ENCODE results near the gene TMEM30A.

TMEM30A gene

GRCh38 chr6:75230484-75231325 lies 53.9 kb downstream of the TMEM30A start:
- H3K4me1 Mint-ChIP-seq = no peaks in the 10 kb centered on the region
- H3K36me3 Mint-ChIP-seq = no peaks in the 10 kb centered on the region
- no peak overlapping the region for H3K27ac Mint-ChIP-seq
- peaks cover 8 to 9% of the 10 kb centered on the region in 2 donors for H3K27me3 Mint-ChIP-seq
- no peaks in the 10 kb centered on the region for H3K9me3 Mint-ChIP-seq
- H3K4me3 Mint-ChIP-seq = no peak overlapping the region
- DNase-seq (no peak), ATAC-seq (replicated peaks) (no peak)

- Mint-ChIP-seq H3K27me3 (peaks cover 26 to 43% of the 10 kb centered on the region in 2 donors), H3K4me1 (no peaks in the 10 kb centered on the region), H3K4me3 (no peak overlapping the region), H3K36me3 (no peaks in the 10 kb centered on the region), H3K27ac (no peak overlapping the region), H3K9me3 (no peaks in the 10 kb centered on the region)
- ATAC-seq (replicated peaks) = no peak
- DNase-seq = no peak
Measured at GRCh38 chr6:75224303-75224926, 60.2 kb downstream of the TMEM30A start.

GRCh38 chr6:75223428-75223827 lies 61.2 kb downstream of the TMEM30A start:
- Mint-ChIP-seq H3K4me1 (no peaks in the 10 kb centered on the region), H3K27me3 (peaks cover 30 to 48% of the 10 kb centered on the region in 2 donors), H3K9me3 (no peaks in the 10 kb centered on the region), H3K4me3 (no peak overlapping the region), H3K36me3 (no peaks in the 10 kb centered on the region), H3K27ac (no peak overlapping the region)
- DNase-seq = no peak
- no peak for ATAC-seq (replicated peaks)

- no peak for ATAC-seq (replicated peaks)
- Mint-ChIP-seq H3K4me1 (peaks cover under 1 to 5% of the 10 kb centered on the region in 2 donors), H3K27ac (no peak overlapping the region), H3K9me3 (no peaks in the 10 kb centered on the region), H3K36me3 (no peaks in the 10 kb centered on the region), H3K4me3 (no peak overlapping the region), H3K27me3 (peaks cover 23 to 51% of the 10 kb centered on the region in 2 donors)
- DNase-seq = no peak
Measured at GRCh38 chr6:75222261-75222660, 62.3 kb downstream of the TMEM30A start.

GRCh38 chr6:75221116-75221515 lies 63.5 kb downstream of the TMEM30A start:
- Mint-ChIP-seq H3K36me3 (no peaks in the 10 kb centered on the region), H3K27ac (no peak overlapping the region), H3K9me3 (no peaks in the 10 kb centered on the region), H3K4me3 (no peak overlapping the region), H3K4me1 (peaks cover 2 to 9% of the 10 kb centered on the region in 2 donors), H3K27me3 (peaks cover 22 to 49% of the 10 kb centered on the region in 2 donors)
- no peak for ATAC-seq (replicated peaks)
- no peak for DNase-seq

GRCh38 chr6:75220357-75220756 lies 64.2 kb downstream of the TMEM30A start:
- H3K4me1 Mint-ChIP-seq = peaks cover 2 to 9% of the 10 kb centered on the region in 2 donors
- DNase-seq = no peak
- H3K4me3 Mint-ChIP-seq = no peak overlapping the region
- ATAC-seq (replicated peaks) = no peak
- no peak overlapping the region for H3K27ac Mint-ChIP-seq
- no peaks in the 10 kb centered on the region for H3K9me3 Mint-ChIP-seq
- H3K27me3 Mint-ChIP-seq = peaks cover 22 to 55% of the 10 kb centered on the region in 2 donors
- H3K36me3 Mint-ChIP-seq = no peaks in the 10 kb centered on the region

- ATAC-seq (replicated peaks) (no peak), DNase-seq (no peak)
- Mint-ChIP-seq H3K36me3 (no peaks in the 10 kb centered on the region), H3K27ac (no peak overlapping the region), H3K9me3 (no peaks in the 10 kb centered on the region), H3K27me3 (peaks cover 18 to 49% of the 10 kb centered on the region in 2 donors), H3K4me3 (no peak overlapping the region), H3K4me1 (peaks cover 2 to 9% of the 10 kb centered on the region in 2 donors)
Measured at GRCh38 chr6:75219263-75219662, 65.3 kb downstream of the TMEM30A start.

GRCh38 chr6:75217193-75217592 lies 67.4 kb downstream of the TMEM30A start:
- H3K27ac Mint-ChIP-seq = no peak overlapping the region
- H3K36me3 Mint-ChIP-seq = no peaks in the 10 kb centered on the region
- H3K9me3 Mint-ChIP-seq = no peaks in the 10 kb centered on the region
- peaks cover 2 to 9% of the 10 kb centered on the region in 2 donors for H3K4me1 Mint-ChIP-seq
- peaks cover 15 to 42% of the 10 kb centered on the region in 2 donors for H3K27me3 Mint-ChIP-seq
- no peak for DNase-seq
- no peak overlapping the region for H3K4me3 Mint-ChIP-seq
- peak; percentile 87 to 89 for ATAC-seq (replicated peaks)

- Mint-ChIP-seq H3K4me3 (no peak overlapping the region), H3K9me3 (no peaks in the 10 kb centered on the region), H3K27me3 (peaks cover 24 to 55% of the 10 kb centered on the region in 2 donors), H3K27ac (peak overlapping the region; percentile 51), H3K36me3 (no peaks in the 10 kb centered on the region), H3K4me1 (peaks cover 2 to 9% of the 10 kb centered on the region in 2 donors)
- ATAC-seq (replicated peaks) = no peak
- DNase-seq = no peak
Measured at GRCh38 chr6:75215291-75215690, 69.3 kb downstream of the TMEM30A start.

- DNase-seq = no peak
- no peak overlapping the region for H3K4me3 Mint-ChIP-seq
- H3K4me1 Mint-ChIP-seq = peaks cover 7 to 15% of the 10 kb centered on the region in 2 donors
- no peaks in the 10 kb centered on the region for H3K36me3 Mint-ChIP-seq
- ATAC-seq (replicated peaks) = peak in 1 of 2 donors; percentile 29
- no peaks in the 10 kb centered on the region for H3K9me3 Mint-ChIP-seq
- no peak overlapping the region for H3K27ac Mint-ChIP-seq
- peaks cover 28 to 57% of the 10 kb centered on the region in 2 donors for H3K27me3 Mint-ChIP-seq
Measured at GRCh38 chr6:75213732-75214131, 70.9 kb downstream of the TMEM30A start.

GRCh38 chr6:75213112-75213511 lies 71.5 kb downstream of the TMEM30A start:
- H3K4me1 Mint-ChIP-seq = peaks cover 13 to 21% of the 10 kb centered on the region in 2 donors
- peaks cover 31 to 60% of the 10 kb centered on the region in 2 donors for H3K27me3 Mint-ChIP-seq
- H3K36me3 Mint-ChIP-seq = no peaks in the 10 kb centered on the region
- H3K9me3 Mint-ChIP-seq = no peaks in the 10 kb centered on the region
- H3K4me3 Mint-ChIP-seq = no peak overlapping the region
- ATAC-seq (replicated peaks) (no peak), DNase-seq (no peak)
- no peak overlapping the region for H3K27ac Mint-ChIP-seq

GRCh38 chr6:75211920-75212590 lies 72.5 kb downstream of the TMEM30A start:
- Mint-ChIP-seq H3K27ac (no peak overlapping the region), H3K27me3 (peaks cover 42 to 63% of the 10 kb centered on the region in 2 donors), H3K9me3 (no peaks in the 10 kb centered on the region), H3K4me3 (no peak overlapping the region), H3K4me1 (peaks cover 22 to 24% of the 10 kb centered on the region in 2 donors), H3K36me3 (no peaks in the 10 kb centered on the region)
- DNase-seq (no peak), ATAC-seq (replicated peaks) (no peak)

GRCh38 chr6:75210885-75211739 lies 73.5 kb downstream of the TMEM30A start:
- H3K4me3 Mint-ChIP-seq = no peak overlapping the region
- no peaks in the 10 kb centered on the region for H3K36me3 Mint-ChIP-seq
- H3K27me3 Mint-ChIP-seq = peaks cover 51 to 73% of the 10 kb centered on the region in 2 donors
- H3K27ac Mint-ChIP-seq = no peak overlapping the region
- DNase-seq = no peak
- no peak for ATAC-seq (replicated peaks)
- H3K4me1 Mint-ChIP-seq = peaks cover 28 to 32% of the 10 kb centered on the region in 2 donors
- no peaks in the 10 kb centered on the region for H3K9me3 Mint-ChIP-seq

Data from stimulated activated naive B cell treated with anti-CD40 and anti-IgM and Interleukin-4, amounts not matched to agents 10 μg/mL and 1 μg/mL and 100 μg/mL, for 72 hours (primary cell).